Fibroblast of the aortic adventitia (primary cell): ENCODE data around the gene GRSF1. TPM values are rescaled to one million over a fixed set of nuclear protein-coding genes. Genes with fewer than 3 reads are reported as not detected.
"Not testable (repeated sequence)": the region's sequence is repeated elsewhere in the genome, so short reads cannot be mapped to it uniquely, and the experiment has no call there.

ENCODE experiments used
- DNase-seq: peaks from one replicate; pipeline ENCODE4 v3.0.0-alpha.2; 2010; ENCODE audit warnings: low read depth
- H3K4me3 ChIP-seq: 2 replicates; pipeline ENCODE4 v1.5.1; 2011; ENCODE audit warnings: low read depth, mild to moderate bottlenecking, control low read depth, low read length, moderate library complexity
- CTCF ChIP-seq: IDR thresholded peaks from 2 replicates; pipeline ENCODE4 v1.5.1; 2011; ENCODE audit warnings: mild to moderate bottlenecking, low read length, control low read depth, inconsistent platforms; ENCODE audit not compliant: insufficient read depth
- total RNA-seq: library from RNA; depleted of rRNA; stranded (reverse); fragments of >200 nt; gene quantifications from 2 replicates; pipeline ENCODE4 v1.2.3, GENCODE V29; 2012; ENCODE audit warnings: low replicate concordance

Gene GRSF1
- total RNA-seq, 1 donor: 75.3 TPM

GRCh38 chr4:70788733-70789132, 51.0 kb downstream of the GRSF1 start:
- H3K4me3 ChIP-seq: no peak overlapping the region
- no peak for TF ChIP-seq CTCF

GRCh38 chr4:70787496-70787895, 52.2 kb downstream of the GRSF1 start:
- DNase-seq: no peak
- H3K4me3 ChIP-seq: no peak overlapping the region
- TF ChIP-seq CTCF: no peak

More at GRCh38 chr4:70788733-70789132, 51.0 kb downstream of the GRSF1 start:
- no peak for DNase-seq

- no peak overlapping the region for H3K4me3 ChIP-seq
- TF ChIP-seq CTCF: no peak
- no peak for DNase-seq
Measured at GRCh38 chr4:70783096-70783495, 56.6 kb downstream of the GRSF1 start.

GRCh38 chr4:70778888-70779422, 60.7 kb downstream of the GRSF1 start:
- H3K4me3 ChIP-seq: no peak overlapping the region
- DNase-seq: peak; percentile 29
- TF ChIP-seq CTCF: no peak

GRCh38 chr4:70772929-70773555, 66.6 kb downstream of the GRSF1 start:
- DNase-seq: no peak
- H3K4me3 ChIP-seq: no peak overlapping the region
- TF ChIP-seq CTCF: no peak

- not testable (repeated sequence) for H3K4me3 ChIP-seq, DNase-seq
Measured at GRCh38 chr4:70769396-70769795, 70.3 kb downstream of the GRSF1 start.

- peak; percentile 27 for DNase-seq
- H3K4me3 ChIP-seq: no peak overlapping the region
Measured at GRCh38 chr4:70768301-70768948, 71.3 kb downstream of the GRSF1 start.

More at GRCh38 chr4:70768301-70768948, 71.3 kb downstream of the GRSF1 start:
- TF ChIP-seq CTCF: no peak
